ENCODE results near the gene PAK4. TPM values are rescaled to one million over a fixed set of nuclear protein-coding genes. Genes with fewer than 3 reads are reported as not detected.
A peak's percentile ranks its signal among the peaks of the same experiment; 100 is the strongest.
"Not testable (repeated sequence)": the region's sequence is repeated elsewhere in the genome, so short reads cannot be mapped to it uniquely, and the experiment has no call there.

Gene PAK4
- polyA plus RNA-seq, 6 donors from 2014 or later: 0.09 to 2.6 (median 1.7) TPM

DNA sequence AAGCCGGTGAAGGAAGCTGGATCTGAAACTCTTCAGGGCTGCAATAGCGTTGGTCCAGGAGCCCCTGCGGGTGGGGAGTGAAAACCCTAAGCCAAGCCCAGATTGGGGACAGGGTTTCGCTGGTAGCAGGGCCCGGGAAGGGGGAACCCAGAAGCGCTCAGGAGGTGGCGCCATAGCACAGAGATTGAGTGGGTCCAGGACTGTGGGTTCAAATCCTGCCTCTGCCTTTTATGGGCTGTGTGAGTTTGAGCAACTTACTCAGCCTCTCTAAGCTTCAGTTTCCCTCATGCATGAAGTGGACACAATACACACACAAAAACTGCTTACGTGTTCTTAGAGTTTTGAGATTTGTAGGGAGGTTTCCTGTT lies 86.8 kb downstream of the PAK4 start:
- Mint-ChIP-seq H3K36me3 (peaks cover 5 to 6% of the 10 kb centered on the region in 2 donors), H3K4me1 (no peaks in the 10 kb centered on the region), H3K9me3 (peaks cover 0 to 13% (median 5%) of the 10 kb centered on the region in 7 donors), H3K4me3 (no peak overlapping the region), H3K27me3 (peaks cover 6 to 22% (median 12%) of the 10 kb centered on the region in 3 donors), H3K27ac (peak overlapping the region in 1 of 6 donors; percentile 51)
- peak; percentile 12 for DNase-seq
- ATAC-seq (ENCODE audit: low read depth in 2 of 2): peak; percentile 59 to 69

DNA sequence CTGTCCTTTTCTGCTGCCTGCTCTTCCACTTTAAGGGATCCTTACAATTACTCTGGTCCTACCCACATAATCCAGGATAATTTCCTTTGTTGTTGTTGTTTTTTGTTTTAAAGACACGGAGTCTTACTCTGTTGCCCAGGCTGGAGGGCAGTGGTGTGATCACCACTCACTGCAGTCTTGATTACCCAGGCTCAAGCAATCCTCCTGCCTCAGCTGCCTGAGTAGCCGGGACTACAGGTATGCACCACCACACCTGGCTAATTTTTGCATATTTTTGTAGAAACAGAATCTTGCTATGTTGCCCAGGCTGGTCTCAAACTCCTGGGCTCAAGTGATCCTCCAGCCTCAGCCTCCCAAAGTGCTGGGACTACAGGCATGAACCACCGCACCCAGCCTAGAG lies 89.7 kb downstream of the PAK4 start:
- H3K36me3 Mint-ChIP-seq; DNase-seq; H3K27ac Mint-ChIP-seq; H3K4me1 Mint-ChIP-seq; H3K4me3 Mint-ChIP-seq; ATAC-seq (ENCODE audit: low read depth in 2 of 2): not testable (repeated sequence)
- Mint-ChIP-seq H3K27me3 (peaks cover 15 to 32% (median 24%) of the 10 kb centered on the region in 3 donors), H3K9me3 (peaks cover 0 to 14% (median 5%) of the 10 kb centered on the region in 7 donors)

DNA sequence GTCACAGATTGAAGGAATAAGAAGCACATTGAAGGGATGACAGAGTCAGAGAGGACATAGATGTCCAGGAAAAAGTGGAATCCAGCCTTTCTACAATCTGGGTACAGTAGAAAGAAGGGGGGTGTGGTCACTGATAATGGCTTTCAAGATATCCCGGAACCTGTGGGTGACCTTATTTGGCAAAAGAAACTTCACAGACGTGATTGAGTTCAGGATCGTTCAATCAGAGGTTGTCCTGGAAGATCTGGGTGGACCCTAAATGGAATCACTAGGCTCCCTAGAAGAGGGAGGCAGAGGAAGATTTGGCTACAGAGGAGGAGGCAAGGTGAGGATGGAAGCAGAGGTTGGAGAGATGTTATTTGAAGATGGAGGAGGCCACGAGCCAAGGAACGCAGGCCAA lies 91.5 kb downstream of the PAK4 start:
- peaks cover 5 to 7% of the 10 kb centered on the region in 2 donors for H3K36me3 Mint-ChIP-seq
- peaks cover 0 to 1% (median 0%) of the 10 kb centered on the region in 3 donors for H3K4me1 Mint-ChIP-seq
- DNase-seq (no peak), ATAC-seq (ENCODE audit: low read depth in 2 of 2) (no peak)
- peak overlapping the region in 1 of 6 donors; percentile 27 for H3K27ac Mint-ChIP-seq
- peaks cover 28 to 46% (median 38%) of the 10 kb centered on the region in 3 donors for H3K27me3 Mint-ChIP-seq
- H3K4me3 Mint-ChIP-seq: no peak overlapping the region
- peaks cover 0 to 14% (median 5%) of the 10 kb centered on the region in 7 donors for H3K9me3 Mint-ChIP-seq

DNA sequence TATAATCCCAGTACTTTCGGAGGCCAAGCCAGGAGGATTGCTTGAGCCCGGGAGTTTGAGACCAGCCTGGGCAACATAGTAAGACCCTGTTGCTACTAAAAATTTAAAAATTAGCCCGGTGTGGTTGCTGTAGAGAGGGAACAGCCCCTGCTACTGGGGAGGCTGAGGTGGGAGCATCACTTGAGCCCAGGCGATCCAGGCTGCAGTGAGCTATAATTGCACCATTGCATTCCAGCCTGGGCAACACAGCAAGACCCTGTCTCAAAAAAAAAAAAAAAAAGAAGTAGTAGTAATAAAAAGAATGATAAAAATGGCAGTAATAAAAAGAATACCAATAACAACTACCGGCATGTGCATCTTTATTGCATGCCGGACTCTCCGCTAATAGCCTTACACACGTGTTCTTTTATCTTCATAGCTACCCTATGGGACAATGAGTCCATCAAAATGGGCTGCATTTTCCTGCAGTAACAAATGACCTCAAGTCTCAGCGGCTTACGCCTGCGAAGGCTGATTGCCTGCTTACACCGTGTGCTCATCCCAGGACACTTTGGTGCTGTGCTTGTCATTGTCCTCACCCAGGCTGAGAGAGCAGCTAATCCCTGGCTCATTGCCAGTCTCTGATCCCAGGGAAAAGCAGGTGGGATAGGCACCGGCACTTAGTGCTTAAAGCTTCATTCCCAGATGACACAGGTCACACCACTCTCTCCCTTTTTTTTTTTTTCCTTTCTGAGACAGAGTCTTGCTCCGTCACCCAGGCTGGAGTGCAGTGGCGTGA lies 92.8 kb downstream of the PAK4 start:
- peaks cover 0 to 14% (median 5%) of the 10 kb centered on the region in 7 donors for H3K9me3 Mint-ChIP-seq
- H3K27ac Mint-ChIP-seq: no peak overlapping the region
- ATAC-seq (ENCODE audit: low read depth in 2 of 2): no peak
- H3K27me3 Mint-ChIP-seq: peaks cover 30 to 51% (median 42%) of the 10 kb centered on the region in 3 donors
- no peak for DNase-seq
- peaks cover 0 to 1% (median 0%) of the 10 kb centered on the region in 3 donors for H3K4me1 Mint-ChIP-seq
- peaks cover 5 to 7% of the 10 kb centered on the region in 2 donors for H3K36me3 Mint-ChIP-seq
- no peak overlapping the region for H3K4me3 Mint-ChIP-seq

DNA sequence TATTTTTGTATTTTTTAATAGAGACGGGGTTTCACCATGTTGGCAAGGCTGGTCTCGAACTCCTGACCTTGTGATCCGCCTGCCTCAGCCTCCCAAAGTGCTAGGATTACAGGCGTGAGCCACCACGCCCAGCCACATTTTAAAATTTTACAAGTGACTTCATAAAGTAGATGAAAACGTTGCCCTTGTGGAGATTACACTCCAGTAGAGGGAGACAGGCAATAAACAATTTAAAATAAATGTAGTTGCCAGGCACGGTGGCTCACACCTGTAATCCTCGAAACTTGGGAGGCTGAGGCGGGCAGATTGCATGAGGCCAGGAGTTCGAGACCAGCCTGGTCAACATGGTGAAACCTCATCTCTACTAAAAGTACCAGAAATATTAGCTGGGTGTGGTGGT lies 93.5 kb downstream of the PAK4 start:
- Mint-ChIP-seq H3K27me3 (peaks cover 33 to 52% (median 41%) of the 10 kb centered on the region in 3 donors), H3K9me3 (peaks cover 0 to 14% (median 5%) of the 10 kb centered on the region in 7 donors)
- ATAC-seq (ENCODE audit: low read depth in 2 of 2); H3K4me3 Mint-ChIP-seq; H3K4me1 Mint-ChIP-seq; DNase-seq; H3K27ac Mint-ChIP-seq; H3K36me3 Mint-ChIP-seq: not testable (repeated sequence)

DNA sequence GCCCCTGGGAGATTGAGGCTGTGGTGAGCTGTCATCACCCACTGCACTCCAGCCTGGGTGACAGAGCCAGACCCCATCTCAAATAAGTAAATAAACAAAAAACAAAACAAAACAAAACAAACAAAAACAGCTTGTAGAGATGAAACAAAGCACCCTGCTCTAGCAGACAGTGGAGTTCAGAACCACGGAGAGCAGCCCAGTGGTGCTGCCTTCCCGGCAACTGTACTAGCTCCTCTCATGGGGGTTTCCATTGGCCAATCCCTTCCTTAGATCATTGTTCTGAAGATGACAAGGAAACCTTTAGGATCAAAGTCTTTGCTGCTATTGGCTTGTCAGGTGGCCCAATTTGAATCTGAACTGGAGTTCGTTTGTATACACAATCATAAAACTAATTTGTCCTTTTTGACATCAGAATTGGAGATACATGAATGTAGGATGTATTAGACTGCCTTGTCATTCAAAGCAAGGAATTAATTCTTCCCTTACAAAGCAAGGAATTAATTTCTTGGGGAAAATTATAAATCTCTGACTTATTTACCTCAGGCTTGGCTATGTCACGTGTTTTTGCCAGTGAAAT lies 98.2 kb downstream of the PAK4 start:
- H3K36me3 Mint-ChIP-seq: no peaks in the 10 kb centered on the region
- peaks cover 0 to 4% (median 1%) of the 10 kb centered on the region in 3 donors for H3K4me1 Mint-ChIP-seq
- DNase-seq (no peak), ATAC-seq (ENCODE audit: low read depth in 2 of 2) (no peak)
- no peak overlapping the region for H3K27ac Mint-ChIP-seq
- peaks cover 38 to 53% (median 51%) of the 10 kb centered on the region in 3 donors for H3K27me3 Mint-ChIP-seq
- no peak overlapping the region for H3K4me3 Mint-ChIP-seq
- no peaks in the 10 kb centered on the region for H3K9me3 Mint-ChIP-seq

DNA sequence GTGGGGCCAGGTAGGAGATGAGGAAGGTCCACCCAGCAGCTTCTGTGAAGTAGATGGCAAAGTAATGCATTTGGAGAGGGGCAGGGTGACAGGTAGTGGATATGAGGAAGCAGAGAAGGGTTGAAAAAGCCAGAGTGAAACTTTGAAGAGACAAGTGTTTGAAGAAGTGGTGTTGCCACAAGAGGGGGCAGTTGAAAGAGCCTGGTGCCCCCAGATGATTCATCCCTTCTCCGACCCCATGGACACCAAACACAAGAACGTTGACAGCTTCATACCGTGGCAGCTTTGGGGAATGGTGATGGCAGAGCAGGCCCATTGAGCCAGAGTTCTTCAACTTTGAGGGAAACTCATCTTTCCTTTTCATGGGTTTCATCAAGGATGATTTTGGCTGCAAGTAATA lies 99.3 kb downstream of the PAK4 start:
- Mint-ChIP-seq H3K27ac (peak overlapping the region in 1 of 6 donors; percentile 77), H3K9me3 (no peaks in the 10 kb centered on the region), H3K36me3 (no peaks in the 10 kb centered on the region), H3K4me3 (peak overlapping the region in 1 of 8 donors; percentile 21), H3K27me3 (peaks cover 34 to 47% (median 44%) of the 10 kb centered on the region in 3 donors), H3K4me1 (peaks cover 0 to 4% (median 1%) of the 10 kb centered on the region in 3 donors)
- ATAC-seq (ENCODE audit: low read depth in 2 of 2): no peak
- DNase-seq: no peak

Other genes with a start within 250 kb of the PAK4 start
- 10 to 100 TPM; 22.1 to 80.3 (median 50.2) TPM for gene RINL, start 247.5 kb upstream of the PAK4 start, polyA plus RNA-seq (ENCODE audit: low read depth in 6 of 6)
- gene SIRT2, start 226.2 kb upstream of the PAK4 start, polyA plus RNA-seq (ENCODE audit: low read depth in 6 of 6): 10 to 100 TPM; 43.2 to 64.9 (median 54.4) TPM
- gene NFKBIB, start 225.8 kb upstream of the PAK4 start, polyA plus RNA-seq (ENCODE audit: low read depth in 6 of 6): 10 to 100 TPM in 5 of 6 donors, 1 to 10 TPM in 1; 6.9 to 16.9 (median 12.1) TPM
- not detected for gene CCER2, start 213.6 kb upstream of the PAK4 start, polyA plus RNA-seq (ENCODE audit: low read depth in 6 of 6)
- 10 to 100 TPM in 5 of 6 donors, 1 to 10 TPM in 1; 3.6 to 16.6 (median 12.5) TPM for gene SARS2, start 195.0 kb upstream of the PAK4 start, polyA plus RNA-seq (ENCODE audit: low read depth in 6 of 6)
- gene MRPS12, start 194.8 kb upstream of the PAK4 start, polyA plus RNA-seq (ENCODE audit: low read depth in 6 of 6): 100 to 1,000 TPM in 2 of 6 donors, 10 to 100 TPM in 4; 66.8 to 117 (median 85.1) TPM
- not detected for gene FBXO17, start 150.0 kb upstream of the PAK4 start, polyA plus RNA-seq (ENCODE audit: low read depth in 6 of 6)
- not detected for gene FBXO27, start 93.2 kb upstream of the PAK4 start, polyA plus RNA-seq (ENCODE audit: low read depth in 6 of 6)
- not detected for gene ACP7, start 41.4 kb upstream of the PAK4 start, polyA plus RNA-seq (ENCODE audit: low read depth in 6 of 6)
- not detected for gene NCCRP1, start 71.2 kb downstream of the PAK4 start, polyA plus RNA-seq (ENCODE audit: low read depth in 6 of 6)
- gene SYCN, start 78.5 kb downstream of the PAK4 start, polyA plus RNA-seq (ENCODE audit: low read depth in 6 of 6): not detected
- gene IFNL3, start 119.2 kb downstream of the PAK4 start, polyA plus RNA-seq (ENCODE audit: low read depth in 6 of 6): not detected
- not detected for gene IFNL4, start 123.1 kb downstream of the PAK4 start, polyA plus RNA-seq (ENCODE audit: low read depth in 6 of 6)
- gene IFNL2, start 142.6 kb downstream of the PAK4 start, polyA plus RNA-seq (ENCODE audit: low read depth in 6 of 6): not detected
- not detected for gene IFNL1, start 170.6 kb downstream of the PAK4 start, polyA plus RNA-seq (ENCODE audit: low read depth in 6 of 6)
- gene LRFN1, start 195.1 kb downstream of the PAK4 start, polyA plus RNA-seq (ENCODE audit: low read depth in 6 of 6): 1 to 10 TPM in 5 of 6 donors, not detected in 1; 1.0 to 2.2 (median 1.6) TPM
- 1,000 to 10,000 TPM in 1 of 6 donors, 100 to 1,000 TPM in 5; 750 to 1,029 (median 856) TPM for gene GMFG, start 210.3 kb downstream of the PAK4 start, polyA plus RNA-seq (ENCODE audit: low read depth in 6 of 6)
- 10 to 100 TPM in 3 of 6 donors, 1 to 10 TPM in 3; 6.2 to 20.5 (median 9.7) TPM for gene SAMD4B, start 216.6 kb downstream of the PAK4 start, polyA plus RNA-seq (ENCODE audit: low read depth in 6 of 6)